Mammary epithelial cell (primary cell): ENCODE results near the gene SCN8A.

ENCODE experiments used
- CTCF ChIP-seq, 2 donors: IDR thresholded peaks in 1 of 2; conservative IDR thresholded peaks in 1 of 2; 2 replicates each; pipeline ENCODE4 v1.5.1; 2011 to 2012; ENCODE audit warnings: inconsistent platforms in 2 of 2, low read length in 2 of 2, mild to moderate bottlenecking in 2 of 2, control low read depth in 1 of 2, low read depth in 1 of 2; ENCODE audit not compliant: insufficient read depth in 1 of 2; ENCODE audit errors: extremely low read depth in 1 of 2
- EZH2 ChIP-seq: IDR thresholded peaks from 2 replicates; pipeline ENCODE4 v1.6.1; 2012; ENCODE audit warnings: low read length, inconsistent platforms, borderline replicate concordance

GRCh38 chr12:51759175-51759574 is 168.1 kb downstream of the SCN8A start:
- TF ChIP-seq CTCF (conservative IDR thresholded peaks at IDR 0.05 in 1 of 2, IDR thresholded peaks at IDR 0.05 in 1 of 2; ENCODE audit: extremely low read depth in 1 of 2, insufficient read depth in 1 of 2, low read depth in 1 of 2, low read length in 2 of 2), result no peak
- TF ChIP-seq EZH2, result no peak
